Thoracic aorta (tissue), 2 donors: Measurements from ENCODE around the gene GPR34. TPM values are rescaled to one million over a fixed set of nuclear protein-coding genes. Genes with fewer than 3 reads are reported as not detected.

Experiments
- ATAC-seq: fragments of 150-250 bp; one replicate; pipeline ENCODE4 v1.8.0; 2017; ENCODE audit warnings: low read depth; ENCODE audit not compliant: insufficient number of reproducible peaks, low FRiP score
- DNase-seq: peaks from one replicate; pipeline ENCODE4 v3.0.0-alpha.2; 2020; ENCODE audit warnings: low spot score
- H3K27ac ChIP-seq, 2 donors: fragments of 200-600 bp; sonication (generic); 1 replicate in 1 of 2; 2 replicates in 1 of 2; pipeline ENCODE4 v1.5.1; 2016; ENCODE audit warnings: mild to moderate bottlenecking in 2 of 2, moderate library complexity in 2 of 2
- H3K27me3 ChIP-seq: fragments of 200-600 bp; sonication (generic); replicated peaks from 2 replicates; pipeline ENCODE4 v1.6.0; 2016; ENCODE audit warnings: mild to moderate bottlenecking; ENCODE audit not compliant: insufficient read depth
- H3K36me3 ChIP-seq: fragments of 200-600 bp; sonication (generic); one replicate; pipeline ENCODE4 v1.5.1; 2016
- H3K4me1 ChIP-seq, 2 donors: fragments of 200-600 bp; sonication (generic); 1 replicate in 1 of 2; 2 replicates in 1 of 2; pipeline versions ENCODE4 v1.5.1 to v1.6.0; 2016; ENCODE audit warnings: low read depth in 2 of 2, mild to moderate bottlenecking in 1 of 2; ENCODE audit not compliant: control insufficient read depth in 1 of 2
- H3K4me3 ChIP-seq: fragments of 200-600 bp; sonication (generic); 2 replicates; pipeline ENCODE4 v1.5.1; 2016; ENCODE audit warnings: mild to moderate bottlenecking
- H3K9me3 ChIP-seq: fragments of 200-600 bp; sonication (generic); 2 replicates; pipeline ENCODE4 v1.5.1; 2016
- CTCF ChIP-seq: fragments of 200-600 bp; sonication (generic); IDR thresholded peaks from one replicate; pipeline ENCODE4 v1.5.1; 2019; ENCODE audit warnings: antibody characterized with exemption
- total RNA-seq, 2 donors: library from RNA; depleted of rRNA; stranded (reverse); fragments of >200 nt; gene quantifications; one replicate each; pipeline versions ENCODE4 v1.1.0 to v1.2.3, GENCODE V29; 2016

The GPR34 gene
- total RNA-seq, 2 donors from 2014 or later: 28.0 to 38.6 TPM

- Histone ChIP-seq H3K27me3 (no peaks in the 10 kb centered on the region), H3K36me3 (no peaks in the 10 kb centered on the region), H3K27ac (no peak overlapping the region), H3K4me1 (peaks cover 4 to 10% of the 10 kb centered on the region in 2 donors), H3K4me3 (no peak overlapping the region), H3K9me3 (no peaks in the 10 kb centered on the region)
- TF ChIP-seq CTCF: no peak
- no peak for DNase-seq
- ATAC-seq: no peak
Measured at GRCh38 chrX:41730081-41730480, 41.3 kb downstream of the GPR34 start.

DNA sequence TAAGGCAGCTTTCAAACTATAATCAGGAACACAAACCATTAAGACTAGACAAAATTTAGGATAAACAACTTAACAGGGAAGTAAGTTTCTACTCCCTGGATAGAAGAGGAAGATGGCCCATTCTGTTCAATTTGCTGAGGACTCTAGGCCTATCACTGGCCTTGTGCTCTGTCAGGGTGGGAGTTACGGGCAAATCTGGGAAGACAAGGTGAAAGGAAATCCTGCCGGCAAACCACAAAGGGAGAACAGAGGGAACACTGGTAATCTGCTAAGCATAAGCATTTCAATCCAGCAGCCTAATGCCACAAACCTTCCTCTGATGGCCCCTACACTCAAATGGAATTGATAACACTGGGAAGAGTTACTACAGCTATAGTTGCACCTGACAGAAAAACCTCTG lies 43.5 kb downstream of the GPR34 start:
- Histone ChIP-seq H3K9me3 (no peaks in the 10 kb centered on the region), H3K27ac (no peak overlapping the region), H3K27me3 (no peaks in the 10 kb centered on the region), H3K4me1 (peaks cover 4 to 10% of the 10 kb centered on the region in 2 donors), H3K4me3 (no peak overlapping the region), H3K36me3 (no peaks in the 10 kb centered on the region)
- ATAC-seq (no peak), DNase-seq (no peak)
- no peak for TF ChIP-seq CTCF

DNA sequence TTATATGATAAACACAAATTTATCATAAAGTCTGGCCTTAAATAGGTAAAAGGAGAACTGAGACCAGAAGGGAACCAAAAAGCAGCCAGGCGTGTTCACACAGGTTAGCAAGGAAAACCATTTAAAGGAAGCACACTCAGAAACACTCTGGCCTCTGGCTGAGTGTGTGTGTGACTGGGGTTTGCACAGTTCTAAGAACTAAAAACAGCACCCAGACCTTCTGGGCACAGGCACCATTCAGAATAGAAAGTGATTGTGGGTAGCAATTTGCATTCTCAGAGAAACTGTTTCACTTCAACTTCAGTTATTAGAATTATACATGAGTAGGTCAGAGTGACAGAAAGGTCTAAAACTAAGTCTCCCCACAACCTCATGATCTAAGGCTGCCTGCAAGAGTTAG lies 45.2 kb downstream of the GPR34 start:
- ATAC-seq: no peak

DNA sequence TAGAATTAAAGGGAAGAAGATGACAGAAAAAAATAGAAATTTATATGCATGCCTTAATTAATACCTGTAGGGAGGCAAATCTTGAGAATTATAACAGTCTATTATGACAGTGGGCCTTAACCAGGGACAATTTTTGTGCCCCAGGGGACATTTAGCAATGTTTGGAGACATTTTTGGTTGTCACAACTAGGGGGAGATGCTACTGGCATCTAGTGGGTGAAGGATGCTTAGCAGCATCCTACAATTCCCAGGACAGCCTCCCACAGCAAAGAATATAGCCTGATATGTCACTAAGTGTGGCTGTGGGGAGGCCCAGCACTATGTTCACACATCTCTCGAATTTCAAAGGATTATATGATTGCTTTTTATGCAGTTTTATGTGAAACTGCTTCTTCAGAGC lies 45.8 kb downstream of the GPR34 start:
- DNase-seq (no peak), ATAC-seq (no peak)
- H3K4me3 ChIP-seq: no peak overlapping the region
- peaks cover 4 to 10% of the 10 kb centered on the region in 2 donors for H3K4me1 ChIP-seq
- no peaks in the 10 kb centered on the region for H3K9me3 ChIP-seq
- TF ChIP-seq CTCF: peak; percentile 32
- no peaks in the 10 kb centered on the region for H3K27me3 ChIP-seq
- H3K36me3 ChIP-seq: no peaks in the 10 kb centered on the region
- H3K27ac ChIP-seq: peak overlapping the region in 1 of 2 donors; percentile 44

More for the DNA sequence above, 45.2 kb downstream of the GPR34 start:
- Histone ChIP-seq H3K36me3 (no peaks in the 10 kb centered on the region), H3K4me3 (no peak overlapping the region), H3K27me3 (no peaks in the 10 kb centered on the region), H3K4me1 (peaks cover 4 to 10% of the 10 kb centered on the region in 2 donors), H3K27ac (peak overlapping the region in 1 of 2 donors; percentile 44), H3K9me3 (no peaks in the 10 kb centered on the region)
- TF ChIP-seq CTCF: no peak
- DNase-seq: no peak

- ATAC-seq (no peak), DNase-seq (no peak)
- H3K27me3 ChIP-seq: no peaks in the 10 kb centered on the region
- no peaks in the 10 kb centered on the region for H3K36me3 ChIP-seq
- no peaks in the 10 kb centered on the region for H3K9me3 ChIP-seq
- no peak for TF ChIP-seq CTCF
- H3K4me3 ChIP-seq: no peak overlapping the region
- no peak overlapping the region for H3K27ac ChIP-seq
- peaks cover 4 to 10% of the 10 kb centered on the region in 2 donors for H3K4me1 ChIP-seq
Measured at GRCh38 chrX:41737065-41737464, 48.3 kb downstream of the GPR34 start.
